Measurements from ENCODE around the gene HIVEP1.
"Not testable (repeated sequence)": the region's sequence is repeated elsewhere in the genome, so short reads cannot be mapped to it uniquely, and the experiment has no call there.

Gene HIVEP1

DNA sequence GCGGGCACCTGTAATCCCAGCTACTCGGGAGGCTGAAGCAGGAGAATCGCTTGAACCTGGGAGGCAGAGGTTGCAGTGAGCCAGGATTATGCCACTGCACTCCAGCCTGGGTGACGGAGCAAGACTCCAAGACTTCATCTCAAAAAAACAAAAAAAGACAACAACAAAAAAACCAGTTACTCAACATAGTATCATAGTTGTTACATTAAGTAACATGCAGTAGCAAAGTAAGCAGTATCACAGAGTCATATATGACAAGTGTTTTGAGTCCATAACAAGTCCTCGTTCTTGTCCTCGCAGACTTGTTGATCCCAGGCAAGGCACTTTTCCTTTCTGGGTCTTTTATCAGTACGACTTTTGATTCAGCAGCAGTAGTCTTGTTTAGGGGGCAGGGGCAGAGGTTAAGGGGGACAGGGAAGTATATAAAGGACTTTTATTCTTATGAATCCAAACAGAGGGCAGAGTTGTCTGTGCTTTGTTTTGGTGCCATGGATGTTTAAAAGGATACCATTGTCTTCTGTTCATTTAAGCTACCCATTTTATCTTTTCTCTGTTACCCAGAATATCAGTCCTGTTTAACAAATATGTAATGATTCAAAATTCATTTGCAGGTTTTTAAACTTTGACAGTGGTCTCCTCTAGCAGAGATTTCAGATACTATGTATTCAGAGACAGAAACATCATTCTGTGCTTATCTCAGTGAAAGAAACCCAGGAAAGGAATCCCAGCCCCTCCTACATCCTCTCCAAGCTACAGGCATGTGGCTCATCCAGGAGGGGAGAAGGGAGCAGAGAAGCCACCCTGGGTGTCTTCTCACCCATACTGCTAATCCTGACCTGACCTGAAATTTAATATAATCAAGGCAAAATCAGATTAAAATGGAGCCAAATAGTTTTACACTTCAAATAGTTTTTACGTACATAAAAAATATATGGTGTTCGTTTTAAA lies 140.2 kb downstream of the HIVEP1 start:
- DNase-seq (ENCODE audit: extremely low spot score) = no peak
- ChIA-PET POLR2A (no interaction called here), CTCF (no interaction called here)
- TF ChIP-seq ARNT (IDR thresholded peaks at IDR 0.05) (no peak), FOXK2 (IDR thresholded peaks at IDR 0.05) (no peak), HDGF (IDR thresholded peaks at IDR 0.05; ENCODE audit: borderline replicate concordance) (no peak), BHLHE40 (IDR thresholded peaks at IDR 0.05; ENCODE audit: borderline replicate concordance) (no peak), ZNF384 (IDR thresholded peaks at IDR 0.05) (no peak), SUZ12 (IDR thresholded peaks at IDR 0.05) (no peak), LEF1 (IDR thresholded peaks at IDR 0.05; ENCODE audit: borderline replicate concordance) (no peak), NFRKB (IDR thresholded peaks at IDR 0.05) (no peak), CTBP1 (IDR thresholded peaks at IDR 0.05; ENCODE audit: borderline replicate concordance) (no peak), TARDBP (IDR thresholded peaks at IDR 0.05) (no peak), ELF4 (IDR thresholded peaks at IDR 0.05) (no peak), SP1 (IDR thresholded peaks at IDR 0.05) (no peak), L3MBTL2 (conservative IDR thresholded peaks at IDR 0.05) (no peak), FOXM1 (IDR thresholded peaks at IDR 0.05; ENCODE audit: borderline replicate concordance) (no peak), FOXA1 (IDR thresholded peaks at IDR 0.05) (no peak)
- TF ChIP-seq, protein P1, sequence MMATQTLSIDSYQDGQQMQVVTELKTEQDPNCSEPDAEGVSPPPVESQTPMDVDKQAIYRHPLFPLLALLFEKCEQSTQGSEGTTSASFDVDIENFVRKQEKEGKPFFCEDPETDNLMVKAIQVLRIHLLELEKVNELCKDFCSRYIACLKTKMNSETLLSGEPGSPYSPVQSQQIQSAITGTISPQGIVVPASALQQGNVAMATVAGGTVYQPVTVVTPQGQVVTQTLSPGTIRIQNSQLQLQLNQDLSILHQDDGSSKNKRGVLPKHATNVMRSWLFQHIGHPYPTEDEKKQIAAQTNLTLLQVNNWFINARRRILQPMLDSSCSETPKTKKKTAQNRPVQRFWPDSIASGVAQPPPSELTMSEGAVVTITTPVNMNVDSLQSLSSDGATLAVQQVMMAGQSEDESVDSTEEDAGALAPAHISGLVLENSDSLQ (IDR thresholded peaks at IDR 0.05) = no peak

DNA sequence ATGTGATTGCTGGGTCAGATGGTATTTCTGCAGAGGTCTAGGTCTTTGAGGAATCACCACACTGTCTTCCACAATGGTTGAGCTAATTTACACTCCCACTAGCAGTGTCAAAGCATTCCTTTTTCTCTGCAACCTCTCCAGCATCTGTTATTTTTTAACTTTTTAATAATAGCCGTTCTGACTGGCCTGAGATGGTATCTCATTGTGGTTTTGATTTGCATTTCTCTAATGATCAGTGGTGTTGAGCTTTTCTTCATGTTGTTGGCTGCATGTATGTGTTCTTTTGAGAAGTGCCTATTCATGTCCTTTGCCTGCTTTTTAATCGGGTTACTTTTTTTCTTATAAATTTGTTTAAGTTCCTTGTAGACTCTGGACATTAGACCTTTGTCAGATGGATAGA lies 143.7 kb downstream of the HIVEP1 start:
- CTCF ChIA-PET; POLR2A ChIA-PET; DNase-seq (ENCODE audit: extremely low spot score): not testable (repeated sequence)

DNA sequence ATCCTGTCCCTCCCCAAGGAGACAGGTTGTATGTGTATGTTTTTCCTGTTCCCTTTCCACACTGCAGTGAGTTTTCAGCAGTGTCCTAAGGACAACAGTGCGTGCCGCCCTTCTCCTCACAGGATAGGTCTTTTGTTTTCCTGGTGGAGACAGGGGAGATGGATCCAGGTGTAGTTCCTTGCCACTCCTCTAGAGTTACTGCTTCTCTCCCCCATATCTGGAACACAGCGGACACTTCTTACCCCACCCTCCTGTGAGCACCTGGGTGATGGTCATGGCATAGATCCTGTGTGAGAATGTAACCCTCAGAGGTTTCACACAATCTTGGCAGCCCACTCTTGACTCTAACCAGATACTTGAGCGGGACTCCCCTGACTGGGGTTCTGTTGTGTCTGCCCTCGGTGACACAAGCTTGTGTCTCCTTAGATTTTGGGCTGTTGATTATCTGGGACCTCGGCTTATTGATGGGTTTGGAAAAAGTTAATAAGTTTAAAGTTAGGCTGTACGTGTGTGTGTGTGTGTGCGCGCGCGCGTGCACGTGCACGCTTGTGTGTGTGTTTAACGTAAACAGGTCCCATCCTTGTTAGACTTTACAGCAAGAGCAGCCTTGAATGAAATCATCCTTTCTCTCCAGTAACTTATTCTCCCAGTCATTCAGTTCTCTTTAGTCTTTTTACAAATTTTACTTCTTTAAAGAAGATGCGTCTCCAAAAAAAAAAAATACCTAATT lies 146.7 kb downstream of the HIVEP1 start:
- DNase-seq (ENCODE audit: extremely low spot score) = no peak
- ChIA-PET CTCF (no interaction called here), POLR2A (no interaction called here)
- TF ChIP-seq TARDBP (IDR thresholded peaks at IDR 0.05) (no peak), FOXA1 (IDR thresholded peaks at IDR 0.05) (no peak), ZNF384 (IDR thresholded peaks at IDR 0.05) (no peak), CTBP1 (IDR thresholded peaks at IDR 0.05; ENCODE audit: borderline replicate concordance) (no peak), SUZ12 (IDR thresholded peaks at IDR 0.05) (no peak), FOXK2 (IDR thresholded peaks at IDR 0.05) (no peak), ELF4 (IDR thresholded peaks at IDR 0.05) (no peak), L3MBTL2 (conservative IDR thresholded peaks at IDR 0.05) (no peak), SP1 (IDR thresholded peaks at IDR 0.05) (no peak), BHLHE40 (IDR thresholded peaks at IDR 0.05; ENCODE audit: borderline replicate concordance) (no peak), ARNT (IDR thresholded peaks at IDR 0.05) (no peak), HDGF (IDR thresholded peaks at IDR 0.05; ENCODE audit: borderline replicate concordance) (no peak), LEF1 (IDR thresholded peaks at IDR 0.05; ENCODE audit: borderline replicate concordance) (no peak), NFRKB (IDR thresholded peaks at IDR 0.05) (no peak)
- TF ChIP-seq, protein P1 (IDR thresholded peaks at IDR 0.05) = no peak

DNA sequence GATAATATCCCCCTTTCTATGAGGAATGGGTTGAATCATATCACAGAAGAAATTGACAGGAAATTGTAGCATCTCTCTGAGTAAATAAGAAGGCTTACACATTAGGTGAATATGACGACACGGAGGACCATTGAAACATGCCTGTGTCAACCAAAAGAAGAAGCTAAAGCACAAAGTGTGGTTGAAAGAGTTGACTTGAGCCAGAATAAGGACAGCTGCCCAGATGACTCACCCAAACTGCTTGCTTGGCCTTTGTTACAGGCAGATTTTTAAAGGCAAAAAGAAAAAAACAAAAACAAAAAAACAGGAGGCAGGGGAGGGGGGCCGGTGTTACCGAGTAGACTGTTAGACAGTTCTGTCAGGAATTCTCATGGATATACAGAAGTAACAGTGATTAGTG lies 148.2 kb downstream of the HIVEP1 start:
- TF ChIP-seq FOXM1 (IDR thresholded peaks at IDR 0.05; ENCODE audit: borderline replicate concordance) (no peak), L3MBTL2 (conservative IDR thresholded peaks at IDR 0.05) (no peak), SP1 (IDR thresholded peaks at IDR 0.05) (no peak), FOXA1 (IDR thresholded peaks at IDR 0.05) (no peak), ZNF384 (IDR thresholded peaks at IDR 0.05) (no peak), LEF1 (IDR thresholded peaks at IDR 0.05; ENCODE audit: borderline replicate concordance) (no peak), TARDBP (IDR thresholded peaks at IDR 0.05) (no peak), ARNT (IDR thresholded peaks at IDR 0.05) (no peak), HDGF (IDR thresholded peaks at IDR 0.05; ENCODE audit: borderline replicate concordance) (no peak), CTBP1 (IDR thresholded peaks at IDR 0.05; ENCODE audit: borderline replicate concordance) (no peak), ELF4 (IDR thresholded peaks at IDR 0.05) (no peak), FOXK2 (IDR thresholded peaks at IDR 0.05) (no peak), SUZ12 (IDR thresholded peaks at IDR 0.05) (no peak), NFRKB (IDR thresholded peaks at IDR 0.05) (no peak), BHLHE40 (IDR thresholded peaks at IDR 0.05; ENCODE audit: borderline replicate concordance) (no peak)
- TF ChIP-seq, protein P1 (IDR thresholded peaks at IDR 0.05) = no peak

DNA sequence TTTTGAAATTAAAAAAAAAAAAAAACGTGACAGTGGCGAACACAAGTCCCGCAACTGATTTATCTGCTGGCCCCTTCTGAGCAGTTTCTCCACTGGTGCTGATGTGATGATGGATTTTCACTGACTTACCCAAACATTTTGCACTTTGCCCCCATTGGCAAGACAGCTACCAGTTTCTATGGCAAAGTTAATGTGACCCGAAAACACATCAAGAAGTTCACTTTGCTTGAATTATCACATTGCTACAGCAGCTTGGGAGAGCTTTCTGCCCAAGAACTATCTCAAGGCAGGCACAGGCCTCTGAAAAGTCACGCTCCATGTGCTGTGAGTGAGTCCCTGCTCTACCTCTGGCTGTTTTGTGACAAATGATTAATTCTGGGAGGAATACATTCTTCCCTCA lies 150.1 kb downstream of the HIVEP1 start:
- no peak for DNase-seq (ENCODE audit: extremely low spot score)
- TF ChIP-seq FOXM1 (IDR thresholded peaks at IDR 0.05; ENCODE audit: borderline replicate concordance) (no peak), L3MBTL2 (conservative IDR thresholded peaks at IDR 0.05) (no peak), ARNT (IDR thresholded peaks at IDR 0.05) (no peak), BHLHE40 (IDR thresholded peaks at IDR 0.05; ENCODE audit: borderline replicate concordance) (no peak), ZNF384 (IDR thresholded peaks at IDR 0.05) (no peak), TARDBP (IDR thresholded peaks at IDR 0.05) (no peak), SUZ12 (IDR thresholded peaks at IDR 0.05) (no peak), FOXK2 (IDR thresholded peaks at IDR 0.05) (no peak), FOXA1 (IDR thresholded peaks at IDR 0.05) (no peak), ELF4 (IDR thresholded peaks at IDR 0.05) (no peak), LEF1 (IDR thresholded peaks at IDR 0.05; ENCODE audit: borderline replicate concordance) (no peak), CTBP1 (IDR thresholded peaks at IDR 0.05; ENCODE audit: borderline replicate concordance) (no peak), SP1 (IDR thresholded peaks at IDR 0.05) (no peak)
- TF ChIP-seq, protein P1 (IDR thresholded peaks at IDR 0.05) = no peak
- POLR2A ChIA-PET = no interaction called here
- CTCF ChIA-PET = interaction anchor here (0.7 kb wide), 2 partner anchors 127 to 914 kb away, joined by 3 read pairs; no protein-coding TSS in a partner anchor

More for the DNA sequence above, 148.2 kb downstream of the HIVEP1 start:
- no peak for DNase-seq (ENCODE audit: extremely low spot score)
- CTCF ChIA-PET = no interaction called here
- POLR2A ChIA-PET = no interaction called here
